Stimulated activated CD8-positive, alpha-beta memory T cell treated with anti-CD3 and anti-CD28 coated beads, Interleukin-4, amount 100 ng/mL, for 24 hours (primary cell): ENCODE data around the gene RPP14.

Experiments
- DNase-seq: peaks from one replicate; pipeline ENCODE4 v3.0.0-alpha.2; 2020; ENCODE audit warnings: low read depth

RPP14 gene

GRCh38 chr3:58291671-58292338 lies 14.2 kb upstream of the RPP14 start:
- no peak for DNase-seq

DNA sequence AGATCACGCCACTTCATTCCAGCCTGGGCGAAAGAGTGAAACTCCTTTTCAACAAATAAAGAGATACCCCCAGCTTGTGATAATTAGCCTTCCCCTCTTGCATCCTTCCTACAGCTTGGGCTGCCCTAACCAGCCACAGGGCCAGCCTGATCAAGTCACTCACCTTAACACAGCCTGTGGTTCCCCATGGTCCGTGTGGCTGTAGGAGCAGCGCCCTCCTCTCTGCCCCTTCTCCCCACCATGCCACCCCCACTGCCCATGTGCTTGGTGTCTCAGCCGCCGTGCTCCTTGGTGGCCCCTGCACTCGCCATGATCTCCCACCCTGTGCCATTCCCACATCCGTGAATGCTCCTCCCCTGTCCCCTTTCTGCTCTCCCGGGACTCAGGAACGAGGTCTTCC lies 13.2 kb upstream of the RPP14 start:
- no peak for DNase-seq

DNA sequence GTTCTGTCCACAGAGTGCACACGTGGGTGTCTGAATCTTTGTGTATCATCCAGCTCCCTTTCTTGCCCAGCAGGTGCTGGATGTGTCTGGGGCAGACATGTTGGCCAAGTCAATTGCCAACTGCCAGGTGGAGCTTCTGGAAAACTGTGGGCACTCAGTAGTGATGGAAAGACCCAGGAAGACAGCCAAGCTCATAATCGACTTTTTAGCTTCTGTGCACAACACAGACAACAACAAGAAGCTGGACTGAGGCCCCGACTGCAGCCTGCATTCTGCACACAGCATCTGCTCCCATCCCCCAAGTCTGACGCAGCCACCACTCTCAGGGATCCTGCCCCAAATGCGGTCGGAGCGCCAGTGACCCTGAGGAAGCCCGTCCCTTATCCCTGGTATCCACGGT lies 12.5 kb upstream of the RPP14 start:
- DNase-seq, result no peak

- no peak for DNase-seq
These were observed 9.8 kb upstream of the RPP14 start for GRCh38 chr3:58296269-58296668.

DNA sequence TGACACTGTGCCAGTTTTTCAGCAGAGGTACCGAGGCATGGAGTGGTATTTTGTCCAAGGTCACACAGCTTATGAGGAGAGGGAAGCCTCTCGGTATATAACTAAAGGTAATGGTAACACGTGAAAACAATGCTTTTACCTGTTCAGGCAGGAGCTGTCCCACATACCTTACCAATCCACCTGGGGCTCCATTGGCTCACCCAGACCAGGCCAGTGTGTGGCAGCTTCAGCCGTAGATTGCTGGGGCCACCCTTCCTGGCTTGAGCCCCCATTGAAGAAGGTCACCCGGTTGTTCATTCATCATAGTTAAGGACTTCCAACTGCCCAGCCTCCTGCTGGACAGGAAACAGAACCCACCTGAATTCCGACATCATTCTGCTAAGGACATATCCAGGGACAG lies 9.2 kb upstream of the RPP14 start:
- no peak for DNase-seq

GRCh38 chr3:58298190-58298589 lies 7.9 kb upstream of the RPP14 start:
- no peak for DNase-seq

GRCh38 chr3:58299075-58299474 lies 7.0 kb upstream of the RPP14 start:
- no peak for DNase-seq

DNA sequence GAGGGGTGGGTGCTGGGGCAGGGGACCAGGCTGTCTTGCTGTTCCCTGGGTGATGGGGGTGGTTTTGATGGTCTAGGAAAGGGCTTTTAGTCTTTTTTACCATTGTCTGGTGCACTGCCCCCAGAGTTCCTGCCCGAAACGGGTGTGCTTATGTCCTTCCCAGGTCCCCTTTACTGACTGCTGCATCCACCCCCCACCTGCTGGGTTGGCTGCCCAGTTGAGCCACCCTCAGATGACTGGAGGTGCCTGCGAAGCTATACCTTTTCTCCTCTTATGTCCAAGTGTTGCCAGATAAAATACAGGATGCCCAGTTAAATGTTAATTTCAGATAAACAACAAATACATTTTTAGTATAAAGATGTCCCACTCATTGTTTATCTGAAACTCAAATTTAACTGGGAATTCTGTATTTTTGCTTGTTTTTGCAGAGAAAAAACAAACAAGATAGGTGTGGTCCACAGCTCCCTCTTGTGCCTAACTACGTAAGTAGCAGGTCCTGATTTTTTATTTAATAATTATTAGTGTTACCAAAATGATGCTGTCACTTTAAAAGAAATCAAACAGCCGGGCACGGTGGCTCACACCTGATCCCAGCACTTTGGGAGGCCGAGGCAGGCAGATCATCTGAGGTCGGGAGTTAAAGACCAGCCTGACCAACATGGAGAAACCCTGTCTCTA lies 6.1 kb upstream of the RPP14 start:
- DNase-seq, result no peak

DNA sequence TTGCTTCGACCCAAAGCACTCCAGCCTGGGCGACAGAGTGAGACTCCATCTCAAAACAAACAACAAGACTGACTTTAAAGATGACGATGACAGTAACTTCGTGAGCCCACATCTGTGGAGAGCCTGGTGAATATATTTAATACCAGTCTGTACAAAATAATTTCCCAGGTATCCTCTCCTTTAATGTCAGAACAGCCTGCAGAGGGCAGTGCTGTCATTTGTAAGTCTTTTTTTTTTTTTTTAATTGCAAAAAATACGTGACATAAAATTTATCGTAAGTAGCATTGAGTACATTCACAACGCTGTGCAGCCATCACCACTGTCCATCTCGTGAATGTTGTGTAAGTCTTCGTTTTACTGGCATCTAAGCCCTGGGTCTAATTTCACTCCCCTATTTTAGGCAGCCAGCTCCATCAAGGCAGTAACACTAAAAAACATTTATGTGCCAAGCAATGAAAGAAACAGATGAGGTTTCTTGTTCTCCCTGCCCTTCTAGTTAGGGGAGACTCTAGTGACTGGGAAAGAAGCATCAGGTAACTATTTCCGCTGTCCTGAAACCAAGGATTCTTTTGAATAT lies 1.7 kb downstream of the RPP14 start:
- no peak for DNase-seq

DNA sequence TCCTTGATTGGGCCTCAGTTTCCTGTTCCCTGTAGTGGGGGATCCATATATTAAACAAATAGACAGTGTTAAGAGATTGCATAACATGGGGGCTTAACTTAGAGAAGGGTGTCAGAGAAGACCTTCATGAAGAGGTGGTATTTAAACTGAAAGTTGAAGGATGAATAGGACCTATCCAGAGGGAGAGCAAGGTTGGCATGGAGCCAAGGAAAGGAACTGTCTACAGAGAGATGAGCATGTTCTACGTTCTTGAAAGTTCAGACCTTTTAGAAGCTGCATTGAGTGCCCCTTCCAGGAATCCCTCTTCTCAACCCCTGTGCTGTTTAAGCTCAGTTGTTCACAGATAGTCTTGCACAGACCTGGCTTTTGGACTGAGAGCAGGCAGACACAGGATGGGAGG lies 2.7 kb downstream of the RPP14 start:
- no peak for DNase-seq

- no peak for DNase-seq
These were observed 11.8 kb downstream of the RPP14 start for GRCh38 chr3:58317811-58318210.

DNA sequence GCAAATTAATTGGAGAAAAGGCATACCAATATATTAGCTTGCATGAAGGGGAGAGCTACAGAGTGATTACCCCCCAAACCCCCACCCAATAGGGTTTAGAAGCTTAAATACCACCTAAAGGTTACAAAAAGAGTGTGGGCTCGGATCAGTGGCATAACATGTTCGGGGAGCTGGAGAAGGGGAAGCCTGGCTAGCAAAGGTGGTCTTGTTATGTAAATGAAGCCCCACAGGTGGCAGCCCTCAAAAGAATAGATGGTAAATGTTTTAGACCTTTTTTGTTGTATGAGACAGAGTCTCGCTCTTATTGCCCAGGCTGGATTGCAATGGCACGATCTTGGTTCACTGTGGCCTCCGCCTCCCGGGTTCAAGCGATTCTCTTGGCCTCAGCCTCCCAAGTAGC lies 15.7 kb downstream of the RPP14 start:
- DNase-seq, result no peak

DNA sequence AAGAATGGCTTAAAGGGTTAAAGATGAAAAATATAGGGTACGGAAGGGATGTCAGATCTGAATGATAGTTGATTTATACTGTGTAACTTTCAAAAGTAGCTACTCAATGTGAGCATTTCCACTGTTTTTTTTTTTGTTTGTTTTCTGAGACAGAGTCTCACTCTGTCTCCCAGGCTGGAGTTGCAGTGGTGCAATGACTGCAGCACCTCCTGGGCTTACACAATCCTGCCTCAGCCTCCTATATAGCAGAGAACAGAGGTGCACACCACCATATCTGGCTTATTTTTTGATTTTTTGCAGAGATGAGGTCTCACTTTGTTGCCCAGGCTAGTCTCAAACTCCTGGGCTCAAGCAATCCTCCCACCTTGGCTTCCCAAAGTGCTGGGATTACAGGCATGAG lies 16.7 kb downstream of the RPP14 start:
- no peak for DNase-seq

GRCh38 chr3:58323529-58324390 lies 17.7 kb downstream of the RPP14 start:
- no peak for DNase-seq

DNA sequence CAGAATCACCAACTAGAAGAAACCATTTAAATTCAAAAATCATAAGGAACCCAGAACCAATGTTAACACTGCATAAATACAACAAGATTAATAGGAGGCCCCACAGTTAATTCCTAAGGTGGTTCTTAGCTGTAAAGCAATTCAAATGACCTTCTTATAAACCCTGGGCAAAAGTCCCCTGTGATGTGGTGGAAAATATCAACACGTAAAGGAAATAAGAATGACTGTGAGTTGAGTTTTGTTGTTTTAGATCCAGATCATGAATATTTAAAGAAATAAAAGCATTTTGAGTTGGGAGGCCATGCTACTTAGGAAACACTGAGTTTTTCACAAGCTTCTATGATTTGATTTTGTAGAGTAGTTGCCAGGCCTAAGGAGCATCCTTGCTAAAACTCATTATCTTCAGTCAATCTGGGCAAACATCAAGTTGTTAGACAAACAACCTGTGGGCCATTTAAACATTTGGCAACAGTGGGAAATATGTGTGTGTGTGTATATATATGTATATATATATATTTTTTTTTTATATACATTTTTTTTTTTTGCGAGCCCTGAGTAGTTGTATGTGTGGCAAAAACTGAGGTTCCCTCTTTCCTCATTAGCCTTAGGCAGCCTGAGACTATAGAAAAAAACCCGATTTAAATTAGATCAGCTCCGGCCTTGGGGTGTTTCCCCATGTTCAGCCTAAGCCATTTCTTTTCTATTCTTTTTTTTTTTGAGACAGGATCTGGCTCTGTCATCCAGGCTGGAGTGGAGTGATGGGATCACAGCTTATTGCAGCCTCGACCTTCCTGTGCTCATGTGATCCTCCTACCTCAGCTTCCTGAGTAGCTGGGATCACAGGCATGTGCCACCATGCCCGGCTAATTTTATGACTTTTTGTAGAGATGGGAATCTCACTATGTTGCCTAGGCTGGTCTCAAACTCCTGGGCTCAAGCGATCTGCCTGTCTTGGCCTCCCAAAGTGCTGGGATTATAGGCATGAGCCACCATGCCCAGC lies 18.6 kb downstream of the RPP14 start:
- no peak for DNase-seq

DNA sequence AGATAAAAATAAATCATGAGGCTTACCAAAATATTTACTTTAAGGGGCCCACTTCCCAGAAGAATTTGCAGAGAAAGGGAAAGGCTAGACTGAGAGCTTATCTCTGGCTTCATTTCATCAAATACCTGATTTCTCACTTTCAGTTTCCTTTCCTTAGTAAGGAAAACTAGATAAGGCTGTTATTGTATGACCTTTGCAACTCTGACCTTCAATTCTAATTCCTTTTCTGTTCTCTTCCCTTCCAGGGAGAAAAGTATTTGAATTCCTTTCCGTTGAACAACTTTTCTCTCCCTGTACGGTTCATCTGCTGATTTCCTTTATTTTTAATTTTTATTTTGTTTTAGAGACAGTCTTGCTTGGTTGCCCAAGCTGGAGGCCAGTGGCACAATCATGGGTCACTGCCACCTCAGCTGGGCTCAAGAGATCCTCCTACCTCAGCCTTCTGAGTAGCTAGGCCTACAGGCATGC lies 19.5 kb downstream of the RPP14 start:
- DNase-seq, result no peak

GRCh38 chr3:58326267-58326900 lies 20.3 kb downstream of the RPP14 start:
- no peak for DNase-seq

DNA sequence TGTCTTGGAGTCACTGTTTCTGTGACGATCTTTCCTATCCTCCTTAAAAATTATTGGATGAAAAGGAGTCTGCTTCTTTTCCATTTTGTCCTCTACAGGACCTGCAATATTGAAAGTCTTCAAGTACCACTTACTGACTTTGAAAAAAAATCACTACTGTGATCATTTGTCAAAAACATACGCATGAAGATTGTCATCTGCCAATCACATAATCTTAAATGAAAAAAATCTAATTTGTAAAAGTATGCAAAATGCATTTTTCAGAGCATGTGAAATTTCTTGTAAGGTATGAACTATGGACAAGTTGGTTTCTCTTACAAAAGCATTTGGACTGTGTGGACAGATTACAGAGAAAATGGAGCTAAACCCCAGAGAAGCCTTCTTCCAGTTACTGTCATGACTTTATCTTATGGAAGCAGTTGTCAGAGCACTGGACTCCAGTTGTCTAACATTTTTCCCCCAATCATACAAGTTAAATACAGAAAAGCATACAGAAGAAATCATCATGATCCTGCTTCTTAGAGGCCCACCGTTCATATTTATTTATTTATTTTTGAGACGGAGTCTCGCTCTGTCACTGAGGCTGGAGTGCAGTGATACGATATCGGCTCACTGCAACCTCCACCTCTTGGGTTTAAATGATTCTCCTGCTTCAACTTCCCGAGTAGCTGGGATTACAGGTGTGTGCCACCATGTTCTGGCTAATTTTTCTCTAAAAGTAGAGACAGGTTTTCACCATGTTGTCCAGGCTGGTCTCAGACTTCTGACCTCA lies 23.3 kb downstream of the RPP14 start:
- DNase-seq, result no peak

- no peak for DNase-seq
These were observed 23.9 kb downstream of the RPP14 start for GRCh38 chr3:58329922-58330413.

DNA sequence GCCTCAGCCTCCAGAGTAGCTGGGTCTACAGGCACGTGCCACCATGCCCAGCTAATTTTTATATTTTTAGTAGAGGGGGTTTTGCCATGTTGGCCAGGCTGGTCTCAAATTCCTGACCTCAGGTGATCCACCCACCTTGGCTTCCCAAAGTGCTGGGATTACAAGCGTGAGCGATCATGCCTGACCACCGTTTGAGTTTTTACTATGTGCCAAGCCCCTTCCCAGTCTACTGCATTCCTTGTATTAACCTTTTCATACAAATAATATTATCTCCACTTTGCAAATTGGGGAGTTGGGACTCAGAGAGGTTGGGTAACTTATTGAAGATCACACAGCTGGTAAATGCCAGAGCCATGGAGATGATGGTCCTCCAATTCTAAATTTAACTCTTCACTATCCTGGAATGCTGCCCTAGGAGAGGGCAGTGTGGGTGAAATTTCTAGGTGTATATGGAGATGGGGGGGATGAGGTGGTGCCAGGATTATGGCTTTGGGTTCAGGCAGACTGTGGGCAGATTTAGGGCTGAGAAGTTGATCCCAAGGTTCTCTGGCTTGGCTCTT lies 25.6 kb downstream of the RPP14 start:
- DNase-seq, result no peak
